GM12892 (cell line): ENCODE results near the gene CD247.

Experiments
- DNase-seq: peaks from one replicate; pipeline ENCODE4 v3.0.0; 2011; ENCODE audit not compliant: insufficient read length
- FAIRE-seq: peaks from 2 replicates; lab custom pipeline; 2011; peaks lifted over from hg19 to GRCh38; lab: Jason Lieb, UNC
- POLR2A ChIP-seq: IDR thresholded peaks from 2 replicates; pipeline ENCODE4 v1.6.1; 2011; ENCODE audit warnings: low read depth, low read length, control low read depth
- POLR2AphosphoS5 ChIP-seq: IDR thresholded peaks from 2 replicates; pipeline ENCODE4 v1.6.1; 2011; ENCODE audit warnings: low read depth, low read length, control low read depth
- TAF1 ChIP-seq: IDR thresholded peaks from 2 replicates; pipeline ENCODE4 v1.6.1; 2011; ENCODE audit warnings: low read depth, mild to moderate bottlenecking, control low read depth, low read length, borderline replicate concordance

The CD247 gene

DNA sequence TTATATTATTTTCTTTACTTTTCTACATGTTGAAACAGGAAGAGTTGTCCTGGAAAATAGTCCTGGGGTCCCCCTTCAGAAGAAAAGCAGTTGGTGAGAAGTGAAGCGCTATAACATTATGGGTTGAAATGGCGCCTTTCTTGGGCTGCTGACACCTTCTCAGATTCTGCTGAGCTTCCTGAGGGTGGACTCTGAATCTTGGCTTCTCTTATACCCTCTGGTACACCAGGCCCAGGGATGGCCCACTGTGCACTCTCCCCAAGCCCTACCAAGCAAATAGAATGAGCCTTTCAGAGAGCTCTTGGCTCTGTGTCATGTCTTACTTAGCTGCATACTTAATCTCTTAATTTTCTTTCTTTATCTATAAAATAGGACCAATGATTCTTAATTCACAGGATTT lies 42.3 kb downstream of the CD247 start:
- no peak for FAIRE-seq
- DNase-seq = no peak
- TF ChIP-seq POLR2A = no peak
- TF ChIP-seq POLR2AphosphoS5 = no peak
- TF ChIP-seq TAF1 = no peak

DNA sequence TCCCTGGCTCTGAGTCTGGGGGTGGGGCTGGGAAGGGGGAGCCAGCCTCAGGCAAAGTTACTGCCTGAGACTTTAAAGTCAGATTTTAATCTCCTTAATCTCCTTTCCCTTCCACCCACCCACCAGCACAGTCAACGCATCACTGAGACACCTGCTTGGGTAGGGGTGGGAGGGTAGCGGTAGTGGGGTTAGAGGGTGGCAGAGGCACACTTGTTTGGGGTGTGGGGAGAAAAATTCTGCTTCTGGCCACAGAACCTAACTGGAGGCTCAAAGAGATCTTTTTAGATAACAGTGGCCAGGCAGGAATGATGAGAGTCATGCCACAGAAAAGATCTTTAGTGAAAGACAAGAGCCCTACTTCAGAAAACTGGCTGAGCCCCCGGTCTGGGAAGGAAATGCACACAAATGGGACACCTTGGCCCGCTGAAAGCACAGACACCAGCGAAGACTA lies 44.1 kb downstream of the CD247 start:
- TF ChIP-seq POLR2AphosphoS5 (no peak), POLR2A (no peak), TAF1 (no peak)
- FAIRE-seq (no peak), DNase-seq (no peak)

DNA sequence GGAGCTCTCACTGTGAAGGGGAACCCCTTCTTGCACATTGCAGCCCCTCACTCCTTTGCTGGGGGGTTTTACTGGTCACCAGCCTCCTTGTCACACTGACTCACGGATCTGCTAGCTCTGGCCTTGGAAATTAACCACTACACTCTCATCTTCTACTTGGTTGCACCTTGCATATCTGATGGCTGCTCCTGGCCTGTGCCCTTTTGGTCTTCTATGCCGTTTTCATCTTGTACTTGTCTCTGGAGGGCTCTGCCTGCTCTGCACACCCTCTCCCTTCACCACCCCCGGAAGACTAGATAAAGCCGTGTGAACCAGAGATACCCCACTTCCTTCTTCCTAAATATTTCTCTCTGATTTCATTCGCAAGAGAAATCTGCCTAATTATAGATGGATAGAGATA lies 44.6 kb downstream of the CD247 start:
- FAIRE-seq (no peak), DNase-seq (no peak)
- TF ChIP-seq POLR2A (no peak), TAF1 (no peak), POLR2AphosphoS5 (no peak)

DNA sequence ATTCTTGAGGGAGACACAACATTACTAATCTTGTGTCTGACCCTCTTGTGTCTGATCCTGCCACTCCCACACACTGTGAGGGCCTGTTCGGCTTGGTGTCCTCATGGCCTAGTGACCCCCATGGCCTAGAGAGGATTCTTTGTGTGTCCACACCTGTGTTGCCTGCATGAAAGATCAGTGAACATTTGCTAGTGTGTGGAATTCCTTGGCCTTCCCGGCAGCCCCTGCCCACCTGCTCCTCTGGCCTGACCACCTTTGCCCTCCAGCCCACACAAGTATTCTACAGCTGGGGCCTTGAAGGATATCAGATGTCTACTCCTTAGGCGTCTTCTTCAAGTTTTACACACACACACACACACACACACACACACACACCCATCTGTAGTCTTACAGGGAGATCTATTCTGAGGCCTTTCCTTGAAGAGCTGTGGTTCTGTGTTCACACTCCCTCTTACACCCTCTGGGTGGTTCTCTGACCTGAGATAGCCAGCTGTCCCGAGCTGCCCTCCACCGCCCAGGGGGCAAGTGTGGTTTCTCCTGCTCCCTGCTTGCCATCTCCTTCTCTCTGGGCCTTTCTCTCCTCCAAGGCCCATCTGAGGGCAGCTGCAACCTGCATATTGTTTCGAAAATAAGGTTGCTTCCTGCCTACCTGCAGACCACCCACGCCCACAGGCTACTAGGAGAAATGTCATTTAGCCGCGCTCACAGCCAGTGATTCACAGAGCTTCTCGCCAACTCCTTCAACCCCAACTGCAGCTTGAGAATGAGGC lies 45.4 kb downstream of the CD247 start:
- TF ChIP-seq TAF1 (no peak), POLR2A (no peak), POLR2AphosphoS5 (no peak)
- DNase-seq (no peak), FAIRE-seq (no peak)

DNA sequence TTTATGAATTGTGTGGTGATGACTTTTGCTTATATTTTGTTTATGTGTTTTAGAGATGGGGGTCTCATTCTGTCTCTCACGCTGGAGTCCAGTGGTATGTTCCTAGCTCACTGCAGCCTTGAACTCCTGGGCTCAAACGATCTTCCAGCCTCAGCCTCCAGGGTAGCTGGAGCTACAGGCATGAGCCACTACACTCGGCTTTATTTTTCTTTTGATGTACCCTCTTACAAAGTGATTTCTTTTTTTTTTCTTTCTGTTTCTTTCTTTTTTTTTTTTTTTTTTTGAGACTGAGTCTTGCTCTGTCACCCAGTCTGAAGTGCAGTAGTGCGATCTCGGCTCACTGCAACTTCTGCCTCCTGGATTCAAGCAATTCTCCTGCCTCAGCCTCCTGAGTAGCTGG lies 46.8 kb downstream of the CD247 start:
- no peak for DNase-seq
- TF ChIP-seq POLR2A (no peak), TAF1 (no peak), POLR2AphosphoS5 (no peak)
- no peak for FAIRE-seq

DNA sequence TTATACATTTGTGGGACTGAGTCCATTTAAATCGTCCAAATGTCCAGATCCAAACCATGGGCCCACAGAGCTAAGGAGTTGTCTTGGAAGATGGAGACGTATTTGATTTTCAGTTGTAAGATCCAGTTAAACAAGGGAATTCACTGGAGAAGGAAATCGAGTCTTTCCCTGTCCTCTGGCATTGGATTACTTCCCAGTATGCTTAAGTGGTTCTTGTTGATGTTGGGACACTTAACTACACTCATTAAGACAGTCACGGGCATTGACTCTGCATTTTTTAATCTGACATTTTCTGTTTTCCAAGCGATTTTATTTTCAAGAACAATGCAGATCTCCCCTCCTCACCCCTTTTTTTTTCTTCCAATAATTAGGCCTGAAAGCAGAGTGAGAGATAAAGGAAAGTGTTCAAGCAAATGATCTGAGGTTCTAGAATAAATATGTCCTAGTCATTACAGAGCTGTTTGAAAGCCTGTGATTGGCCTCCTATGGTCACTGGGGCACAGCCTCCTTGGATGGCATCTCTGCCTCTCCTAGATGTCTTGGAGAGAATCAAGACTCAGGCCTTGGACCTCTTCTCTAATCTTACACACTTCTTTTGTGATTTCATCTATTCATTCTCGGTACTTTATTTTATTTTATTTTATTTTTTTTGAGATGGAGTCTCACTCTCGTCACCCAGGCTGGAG lies 48.9 kb downstream of the CD247 start:
- FAIRE-seq (no peak), DNase-seq (no peak)
- TF ChIP-seq TAF1 (no peak), POLR2AphosphoS5 (no peak), POLR2A (no peak)

DNA sequence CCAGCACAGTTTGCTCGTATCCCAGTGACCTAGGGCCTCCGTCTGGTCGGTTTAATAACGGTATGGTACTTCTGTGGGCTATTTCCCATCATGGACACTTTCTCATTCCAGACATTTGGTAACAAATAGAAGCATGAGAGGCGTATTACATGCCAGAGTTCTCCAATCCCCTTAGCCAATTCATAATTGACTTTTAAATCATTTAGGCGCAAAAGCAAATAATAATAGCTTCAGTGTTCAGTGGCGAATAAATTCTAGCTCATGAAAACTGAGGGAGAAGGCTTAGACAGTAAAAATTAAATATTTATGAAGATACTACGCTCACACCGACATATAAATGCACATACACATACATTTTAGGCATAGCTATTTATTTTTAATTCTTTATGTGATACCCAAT lies 50.6 kb downstream of the CD247 start:
- no peak for FAIRE-seq
- TF ChIP-seq POLR2AphosphoS5 = no peak
- no peak for TF ChIP-seq POLR2A
- no peak for TF ChIP-seq TAF1
- DNase-seq = no peak

DNA sequence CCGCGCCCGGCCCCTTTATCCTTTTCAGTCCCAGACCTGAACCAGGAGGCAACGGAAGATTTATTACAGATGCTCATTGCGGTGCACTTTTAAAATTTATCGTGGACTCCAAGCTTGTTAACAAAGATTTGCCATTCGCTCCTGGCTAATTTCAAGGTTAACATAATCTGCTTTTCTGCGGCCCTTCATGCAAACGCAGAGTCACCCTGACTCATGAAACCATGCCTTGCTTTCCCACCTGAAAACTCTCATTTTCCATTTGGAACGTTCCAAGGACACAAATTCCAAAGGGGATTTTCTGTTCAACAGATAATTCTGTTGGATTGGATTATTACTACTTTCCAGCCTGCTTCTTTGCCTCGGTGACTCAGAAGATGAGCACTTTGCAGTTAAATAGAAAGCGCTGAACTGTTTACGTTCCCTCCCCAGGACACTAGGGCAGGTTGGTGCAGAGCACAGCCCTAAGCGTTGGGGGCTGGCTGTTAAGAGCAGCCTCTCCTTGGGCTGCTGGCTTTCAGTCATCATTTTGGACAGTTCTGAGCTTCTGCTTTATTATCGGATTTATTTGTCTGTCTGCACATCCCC lies 51.1 kb downstream of the CD247 start:
- TF ChIP-seq TAF1 (no peak), POLR2A (no peak), POLR2AphosphoS5 (no peak)
- FAIRE-seq (no peak), DNase-seq (no peak)

DNA sequence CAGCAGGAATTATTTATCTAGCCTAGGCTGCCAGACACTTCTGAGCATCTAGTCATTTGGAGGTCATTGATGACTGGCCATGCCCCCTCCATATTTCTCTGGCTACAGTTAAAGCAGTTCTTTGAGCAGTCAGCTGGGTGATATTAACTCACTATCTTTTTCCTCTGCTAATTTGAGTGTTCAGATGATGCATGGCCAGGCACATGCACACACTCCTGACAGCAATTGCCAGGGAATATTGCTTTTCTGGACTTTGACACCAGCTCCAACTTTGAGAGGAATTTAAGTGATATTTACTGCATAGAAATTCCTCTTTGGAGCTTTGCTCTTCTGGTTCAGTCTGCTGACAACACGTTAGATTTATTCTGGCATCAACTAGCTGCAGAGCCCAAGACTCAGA lies 52.6 kb downstream of the CD247 start:
- TF ChIP-seq POLR2AphosphoS5 (no peak), POLR2A (no peak), TAF1 (no peak)
- FAIRE-seq = no peak
- DNase-seq = no peak

DNA sequence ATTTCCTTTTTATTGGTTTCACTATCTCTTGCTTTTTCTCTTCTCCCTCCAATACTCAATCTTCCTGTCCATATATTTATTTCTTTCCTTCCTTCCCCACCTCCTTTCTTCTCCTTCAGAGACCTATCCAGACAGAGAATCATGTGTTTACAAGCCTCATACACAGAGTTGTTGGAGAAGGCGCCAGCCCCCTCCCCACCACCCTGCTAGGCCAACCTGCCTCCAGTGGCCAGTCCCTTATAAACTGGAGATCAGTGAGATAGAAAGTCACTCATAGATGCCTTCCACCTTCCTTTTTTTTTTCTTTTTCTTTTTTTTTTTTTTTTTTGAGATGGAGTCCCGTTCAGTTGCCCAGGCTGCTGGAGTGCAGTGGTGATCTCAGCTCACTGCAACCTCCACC lies 53.3 kb downstream of the CD247 start:
- TF ChIP-seq POLR2AphosphoS5 (no peak), POLR2A (no peak), TAF1 (no peak)
- DNase-seq (no peak), FAIRE-seq (no peak)

DNA sequence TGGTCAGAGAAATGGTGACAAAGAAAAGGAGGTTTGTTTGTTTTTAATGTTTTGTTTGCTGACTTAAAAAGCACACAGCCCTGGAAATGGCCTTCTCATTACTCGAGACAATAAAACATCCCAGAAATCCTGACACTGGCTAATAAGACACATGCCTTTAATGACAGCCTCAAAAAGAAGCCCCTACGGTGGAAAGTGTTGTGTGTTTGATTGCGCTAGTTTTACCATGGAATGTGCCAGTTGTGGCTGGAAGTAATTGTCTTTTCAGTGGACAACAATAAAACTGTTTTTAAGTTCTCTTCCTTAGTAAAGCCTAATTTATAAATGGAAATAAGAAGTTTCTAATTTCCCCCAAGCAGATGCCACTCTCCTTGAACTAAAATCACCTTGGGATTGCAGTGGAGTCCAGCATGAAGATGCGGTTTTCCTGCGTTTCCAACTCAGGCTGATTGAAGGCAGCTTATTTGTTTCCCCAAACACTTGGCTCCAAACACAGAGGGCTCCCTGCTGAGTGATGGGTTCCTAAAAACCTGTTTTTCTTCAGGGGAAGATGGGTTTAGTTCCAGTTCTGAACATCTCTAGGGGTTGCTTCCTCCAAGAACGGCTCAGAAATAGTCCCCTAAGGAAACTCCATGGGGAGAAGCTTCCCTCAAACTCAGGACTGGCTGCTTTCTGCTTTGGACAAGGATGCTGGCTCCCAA lies 54.3 kb downstream of the CD247 start:
- DNase-seq (no peak), FAIRE-seq (no peak)
- TF ChIP-seq TAF1 (no peak), POLR2A (no peak), POLR2AphosphoS5 (no peak)
